Gastroesophageal sphincter (tissue), 4 donors: ENCODE data around the gene FASTKD2. TPM values are rescaled to one million over a fixed set of nuclear protein-coding genes. Genes with fewer than 3 reads are reported as not detected.

Source experiments
- ATAC-seq: fragments of 150-250 bp; one replicate; pipeline ENCODE4 v1.9.1; 2016; ENCODE audit warnings: mild to moderate bottlenecking, moderate library complexity
- H3K27ac ChIP-seq, 4 donors: fragments of 200-600 bp; sonication (generic) in 3 of 4; 1 replicate in 3 of 4; 2 replicates in 1 of 4; pipeline ENCODE4 v1.5.1; 2016 to 2019
- H3K27me3 ChIP-seq: fragments of 200-600 bp; sonication (generic); one replicate; pipeline ENCODE4 v1.5.1; 2019
- H3K36me3 ChIP-seq, 2 donors: fragments of 200-600 bp; sonication (generic); one replicate each; pipeline ENCODE4 v1.5.1; 2019; ENCODE audit warnings: control low read depth in 1 of 2
- H3K4me1 ChIP-seq, 3 donors: fragments of 200-600 bp; sonication (generic); 1 replicate in 2 of 3; 2 replicates in 1 of 3; pipeline ENCODE4 v1.5.1; 2016 to 2019; ENCODE audit warnings: control low read depth in 2 of 3
- H3K4me3 ChIP-seq, 2 donors: fragments of 200-600 bp; sonication (generic); one replicate each; pipeline ENCODE4 v1.5.1; 2019; ENCODE audit warnings: mild to moderate bottlenecking in 1 of 2, moderate library complexity in 1 of 2
- H3K9me3 ChIP-seq, 3 donors: fragments of 200-600 bp; sonication (generic); one replicate each; pipeline ENCODE4 v1.5.1; 2017 to 2019; ENCODE audit warnings: control low read depth in 2 of 3
- EP300 ChIP-seq: sonication (generic); formaldehyde crosslinking; IDR thresholded peaks from one replicate; pipeline ENCODE4 v1.6.1; 2017; ENCODE audit warnings: antibody characterized with exemption, mild to moderate bottlenecking
- POLR2A ChIP-seq, 2 donors: fragments of 450-650 bp; IDR thresholded peaks; one replicate each; pipeline ENCODE4 v1.6.1; 2017; ENCODE audit warnings: antibody characterized with exemption in 2 of 2, mild to moderate bottlenecking in 2 of 2, moderate library complexity in 1 of 2
- POLR2AphosphoS5 ChIP-seq: sonication (generic); formaldehyde crosslinking; IDR thresholded peaks from one replicate; pipeline ENCODE4 v1.6.1; 2017; ENCODE audit warnings: antibody characterized with exemption
- WGBS, 2 donors: methylation state at CpG; one replicate each; pipeline ENCODE4 v1.1.5; 2018; ENCODE audit warnings: low coverage in 1 of 2; 5-methylcytosine and 5-hydroxymethylcytosine counted together
- total RNA-seq, 4 donors: library from RNA; depleted of rRNA; stranded (reverse); fragments of >200 nt; gene quantifications; one replicate each; pipeline ENCODE4 v1.1.0, GENCODE V29; 2016
- TF ChIP-seq, protein P1 (sequence below), 4 experiments: fragments of 200-600 bp in 2 of 4; fragments of 450-650 bp in 2 of 4; sonication (generic) in 1 of 4; IDR thresholded peaks; one replicate each; pipeline ENCODE4 v1.5.1; 2017 to 2019; ENCODE audit warnings: antibody characterized with exemption in 4 of 4, mild to moderate bottlenecking in 2 of 4, moderate library complexity in 2 of 4

The FASTKD2 gene
- total RNA-seq, 4 donors from 2014 or later: 24.1 to 41.2 (median 31.8) TPM

DNA sequence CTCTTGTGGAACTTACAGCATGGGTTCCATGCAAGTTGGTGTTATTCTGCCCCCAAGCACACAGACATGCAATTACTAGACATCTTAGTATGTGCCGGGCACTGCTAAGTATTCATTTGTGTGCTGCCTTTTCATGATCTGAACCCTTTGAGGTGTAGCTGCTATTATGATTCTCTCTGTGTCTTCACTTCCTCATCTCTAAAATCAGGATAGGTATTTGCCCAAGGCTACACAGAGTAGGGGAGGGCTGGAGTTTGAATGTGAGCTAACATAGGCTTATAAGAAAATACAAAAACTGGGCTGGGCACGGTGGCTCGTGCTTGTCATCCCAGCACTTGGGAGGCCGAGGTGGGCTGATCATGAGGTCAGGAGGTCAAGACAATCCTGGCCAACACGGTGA is 27.2 kb downstream of the FASTKD2 start:
- Histone ChIP-seq H3K9me3 (no peaks in the 10 kb centered on the region), H3K27me3 (no peaks in the 10 kb centered on the region), H3K4me1 (no peaks in the 10 kb centered on the region), H3K4me3 (no peak overlapping the region), H3K36me3 (peaks cover 3 to 92% of the 10 kb centered on the region in 2 donors), H3K27ac (no peak overlapping the region)
- no peak for ATAC-seq
- WGBS, 2 donors: 74% methylated on average over 3 of the region's 5 CpGs; no CpG with 5 or more reads in 1 of the 2 donors
- TF ChIP-seq POLR2A (IDR thresholded peaks at IDR 0.05) (no peak), EP300 (no peak), POLR2AphosphoS5 (no peak)
- TF ChIP-seq, protein P1, sequence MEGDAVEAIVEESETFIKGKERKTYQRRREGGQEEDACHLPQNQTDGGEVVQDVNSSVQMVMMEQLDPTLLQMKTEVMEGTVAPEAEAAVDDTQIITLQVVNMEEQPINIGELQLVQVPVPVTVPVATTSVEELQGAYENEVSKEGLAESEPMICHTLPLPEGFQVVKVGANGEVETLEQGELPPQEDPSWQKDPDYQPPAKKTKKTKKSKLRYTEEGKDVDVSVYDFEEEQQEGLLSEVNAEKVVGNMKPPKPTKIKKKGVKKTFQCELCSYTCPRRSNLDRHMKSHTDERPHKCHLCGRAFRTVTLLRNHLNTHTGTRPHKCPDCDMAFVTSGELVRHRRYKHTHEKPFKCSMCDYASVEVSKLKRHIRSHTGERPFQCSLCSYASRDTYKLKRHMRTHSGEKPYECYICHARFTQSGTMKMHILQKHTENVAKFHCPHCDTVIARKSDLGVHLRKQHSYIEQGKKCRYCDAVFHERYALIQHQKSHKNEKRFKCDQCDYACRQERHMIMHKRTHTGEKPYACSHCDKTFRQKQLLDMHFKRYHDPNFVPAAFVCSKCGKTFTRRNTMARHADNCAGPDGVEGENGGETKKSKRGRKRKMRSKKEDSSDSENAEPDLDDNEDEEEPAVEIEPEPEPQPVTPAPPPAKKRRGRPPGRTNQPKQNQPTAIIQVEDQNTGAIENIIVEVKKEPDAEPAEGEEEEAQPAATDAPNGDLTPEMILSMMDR (IDR thresholded peaks at IDR 0.05): no peak

DNA sequence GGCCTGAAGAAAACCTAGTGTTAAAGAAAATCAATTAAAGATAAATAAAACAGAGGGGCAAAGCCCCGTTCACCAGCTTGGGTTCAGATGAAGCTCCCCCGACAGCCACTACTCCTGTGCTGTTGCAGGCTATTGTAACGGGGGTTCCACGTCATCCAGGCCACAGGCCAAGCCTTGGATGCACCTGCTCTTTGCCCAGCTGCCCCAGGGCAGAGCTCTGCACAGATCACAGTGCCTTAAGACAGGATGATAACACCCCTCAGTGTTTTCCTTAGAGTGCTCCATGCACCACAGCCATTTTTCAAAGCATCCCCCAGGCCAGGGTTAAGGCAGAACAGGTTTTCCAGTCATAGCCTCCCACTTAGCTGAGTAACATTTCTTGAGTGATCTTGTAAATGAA is 32.0 kb downstream of the FASTKD2 start:
- Histone ChIP-seq H3K4me1 (peaks cover 0 to 23% (median 4%) of the 10 kb centered on the region in 3 donors), H3K36me3 (peaks cover 0 to 45% of the 10 kb centered on the region in 2 donors), H3K27me3 (no peaks in the 10 kb centered on the region), H3K4me3 (no peak overlapping the region), H3K27ac (no peak overlapping the region), H3K9me3 (no peaks in the 10 kb centered on the region)
- no peak for TF ChIP-seq POLR2A (IDR thresholded peaks at IDR 0.05)
- no peak for TF ChIP-seq EP300
- no peak for TF ChIP-seq POLR2AphosphoS5
- TF ChIP-seq, protein P1 (IDR thresholded peaks at IDR 0.05): no peak
- ATAC-seq: no peak
- 77 to 100% methylated on average over 1 to 4 of the region's 4 CpGs for WGBS, 2 donors

DNA sequence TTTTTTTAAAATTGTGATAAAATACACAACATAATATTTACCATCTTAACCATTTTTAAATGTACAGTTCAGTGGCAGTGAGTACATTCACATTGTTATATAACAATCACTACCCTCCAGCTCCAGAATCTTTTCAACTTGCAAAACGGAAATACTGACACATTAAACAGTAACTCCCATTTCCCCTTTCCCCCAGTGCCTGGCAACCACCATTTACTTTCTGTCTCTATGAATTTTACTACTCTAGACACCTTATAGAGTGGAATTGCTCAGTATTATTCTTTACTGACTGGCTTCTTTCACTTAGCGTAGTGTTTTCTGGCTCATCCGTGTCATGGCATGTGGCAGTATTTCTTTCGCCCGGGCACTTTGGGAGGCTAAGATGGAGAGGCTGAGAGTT is 32.6 kb downstream of the FASTKD2 start:
- no peak for TF ChIP-seq POLR2A (IDR thresholded peaks at IDR 0.05)
- TF ChIP-seq, protein P1 (IDR thresholded peaks at IDR 0.05): no peak
- no peak for TF ChIP-seq POLR2AphosphoS5
- TF ChIP-seq EP300: no peak
- H3K27ac ChIP-seq: no peak overlapping the region
- H3K9me3 ChIP-seq: no peaks in the 10 kb centered on the region
- H3K27me3 ChIP-seq: no peaks in the 10 kb centered on the region
- peaks cover 0 to 29% (median 4%) of the 10 kb centered on the region in 3 donors for H3K4me1 ChIP-seq
- H3K4me3 ChIP-seq: no peak overlapping the region
- H3K36me3 ChIP-seq: peaks cover 0 to 38% of the 10 kb centered on the region in 2 donors
- ATAC-seq: no peak
- 27 to 66% methylated on average over 1 to 2 of the region's 5 CpGs for WGBS, 2 donors

DNA sequence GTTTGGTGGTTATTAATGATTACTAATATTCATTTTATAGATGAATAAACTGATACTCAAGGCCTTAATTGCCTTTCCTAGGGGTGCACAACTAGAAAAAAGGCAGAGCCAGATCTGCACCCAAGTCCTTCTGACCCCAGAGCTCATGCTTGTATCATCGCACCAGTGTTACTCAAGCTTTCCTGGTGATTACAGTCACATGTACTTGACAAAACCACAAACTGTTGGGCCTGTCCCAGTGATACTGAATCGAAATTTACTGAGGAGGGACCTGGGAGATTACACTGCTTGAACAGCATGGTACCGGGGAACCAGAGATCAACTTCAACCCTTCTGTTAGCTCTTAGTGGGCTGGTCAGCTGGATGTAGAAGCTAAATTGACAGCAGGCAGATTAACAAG is 33.7 kb downstream of the FASTKD2 start:
- peaks cover 0 to 38% (median 4%) of the 10 kb centered on the region in 3 donors for H3K4me1 ChIP-seq
- 74 to 86% methylated on average over 2 to 3 of the region's 3 CpGs for WGBS, 2 donors
- H3K27me3 ChIP-seq: no peaks in the 10 kb centered on the region
- no peak overlapping the region for H3K27ac ChIP-seq
- H3K36me3 ChIP-seq: peaks cover 0 to 29% of the 10 kb centered on the region in 2 donors
- H3K4me3 ChIP-seq: no peak overlapping the region
- TF ChIP-seq POLR2A (IDR thresholded peaks at IDR 0.05) (no peak), POLR2AphosphoS5 (no peak)
- TF ChIP-seq, protein P1 (IDR thresholded peaks at IDR 0.05): no peak
- ATAC-seq: no peak
- H3K9me3 ChIP-seq: no peaks in the 10 kb centered on the region
